Prostate gland (tissue), 2 donors: ENCODE data around the gene GHRL. TPM values are rescaled to one million over a fixed set of nuclear protein-coding genes. Genes with fewer than 3 reads are reported as not detected.

Source experiments
- DNase-seq: peaks from one replicate; pipeline ENCODE4 v3.0.0-alpha.2; 2019; ENCODE audit warnings: low spot score
- H3K27ac ChIP-seq, 2 donors: fragments of 200-600 bp; sonication (generic); 2 replicates each; pipeline ENCODE4 v1.5.1; 2017 to 2019
- H3K27me3 ChIP-seq: fragments of 200-600 bp; sonication (generic); replicated peaks from 2 replicates; pipeline ENCODE4 v1.5.1; 2019; ENCODE audit not compliant: insufficient read depth
- H3K36me3 ChIP-seq, 2 donors: fragments of 200-600 bp; sonication (generic); 1 replicate in 1 of 2; 2 replicates in 1 of 2; pipeline versions ENCODE4 v1.5.1 to v1.8.1; 2017 to 2019
- H3K4me1 ChIP-seq: fragments of 200-600 bp; sonication (generic); replicated peaks from 2 replicates; pipeline ENCODE4 v1.5.1; 2019
- H3K4me3 ChIP-seq, 2 donors: fragments of 200-600 bp; sonication (generic); 2 replicates each; pipeline ENCODE4 v1.5.1; 2017 to 2019
- H3K9me3 ChIP-seq: fragments of 200-600 bp; sonication (generic); 2 replicates; pipeline ENCODE4 v1.5.1; 2017
- POLR2A ChIP-seq: fragments of 450-650 bp; IDR thresholded peaks from one replicate; pipeline ENCODE4 v1.6.1; 2016; ENCODE audit warnings: antibody characterized with exemption, mild to moderate bottlenecking
- POLR2AphosphoS5 ChIP-seq: sonication (generic); formaldehyde crosslinking; IDR thresholded peaks from one replicate; pipeline ENCODE4 v1.6.1; 2017; ENCODE audit warnings: antibody characterized with exemption
- WGBS: methylation state at CpG from one replicate; pipeline ENCODE4 v1.1.5; 2018; 5-methylcytosine and 5-hydroxymethylcytosine counted together
- intact Hi-C: fragments of 100-400 bp; cut with DNase I; formaldehyde crosslinking; loops from one replicate; pipeline ENCODE4 v1.14.2; 2022
- total RNA-seq, 2 donors: library from RNA; depleted of rRNA; stranded (reverse); fragments of >200 nt; gene quantifications; one replicate each; pipeline ENCODE4 v1.1.0, GENCODE V29; 2016
- TF ChIP-seq, protein P1 (sequence below), 4 experiments: fragments of 200-600 bp in 2 of 4; fragments of 450-650 bp in 2 of 4; sonication (generic) in 2 of 4; IDR thresholded peaks; 1 replicate in 3 of 4; 2 replicates in 1 of 4; pipeline ENCODE4 v1.5.1; 2016 to 2019; ENCODE audit warnings: antibody characterized with exemption in 4 of 4, mild to moderate bottlenecking in 2 of 4, moderate library complexity in 2 of 4

GHRL gene
- total RNA-seq, 2 donors from 2014 or later = 3.0 TPM; not detected in 1

GRCh38 chr3:10309736-10310135 is 17.0 kb upstream of the GHRL start:
- no peaks in the 10 kb centered on the region for H3K27me3 ChIP-seq
- WGBS = 56% methylated on average over 4 of the region's 4 CpGs
- no peak overlapping the region for H3K4me3 ChIP-seq
- no peak overlapping the region for H3K27ac ChIP-seq
- H3K9me3 ChIP-seq = no peaks in the 10 kb centered on the region
- H3K4me1 ChIP-seq = no peaks in the 10 kb centered on the region
- intact Hi-C loops = no loop called here
- no peak for DNase-seq
- TF ChIP-seq, protein P1, sequence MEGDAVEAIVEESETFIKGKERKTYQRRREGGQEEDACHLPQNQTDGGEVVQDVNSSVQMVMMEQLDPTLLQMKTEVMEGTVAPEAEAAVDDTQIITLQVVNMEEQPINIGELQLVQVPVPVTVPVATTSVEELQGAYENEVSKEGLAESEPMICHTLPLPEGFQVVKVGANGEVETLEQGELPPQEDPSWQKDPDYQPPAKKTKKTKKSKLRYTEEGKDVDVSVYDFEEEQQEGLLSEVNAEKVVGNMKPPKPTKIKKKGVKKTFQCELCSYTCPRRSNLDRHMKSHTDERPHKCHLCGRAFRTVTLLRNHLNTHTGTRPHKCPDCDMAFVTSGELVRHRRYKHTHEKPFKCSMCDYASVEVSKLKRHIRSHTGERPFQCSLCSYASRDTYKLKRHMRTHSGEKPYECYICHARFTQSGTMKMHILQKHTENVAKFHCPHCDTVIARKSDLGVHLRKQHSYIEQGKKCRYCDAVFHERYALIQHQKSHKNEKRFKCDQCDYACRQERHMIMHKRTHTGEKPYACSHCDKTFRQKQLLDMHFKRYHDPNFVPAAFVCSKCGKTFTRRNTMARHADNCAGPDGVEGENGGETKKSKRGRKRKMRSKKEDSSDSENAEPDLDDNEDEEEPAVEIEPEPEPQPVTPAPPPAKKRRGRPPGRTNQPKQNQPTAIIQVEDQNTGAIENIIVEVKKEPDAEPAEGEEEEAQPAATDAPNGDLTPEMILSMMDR (IDR thresholded peaks at IDR 0.05) = no peak
- TF ChIP-seq POLR2AphosphoS5 = no peak
- no peak for TF ChIP-seq POLR2A
- peaks cover 6 to 18% of the 10 kb centered on the region in 2 donors for H3K36me3 ChIP-seq

- H3K27ac ChIP-seq = no peak overlapping the region
- DNase-seq = no peak
- H3K9me3 ChIP-seq = no peaks in the 10 kb centered on the region
- H3K36me3 ChIP-seq = peaks cover 5 to 23% of the 10 kb centered on the region in 2 donors
- whole genome bisulfite sequencing = 94% methylated on average over 7 of the region's 7 CpGs
- TF ChIP-seq POLR2AphosphoS5 (no peak), POLR2A (no peak)
- TF ChIP-seq, protein P1 (IDR thresholded peaks at IDR 0.05) = no peak
- no peak overlapping the region for H3K4me3 ChIP-seq
- no peaks in the 10 kb centered on the region for H3K4me1 ChIP-seq
- H3K27me3 ChIP-seq = no peaks in the 10 kb centered on the region
- intact Hi-C loops = no loop called here
Measured at GRCh38 chr3:10308678-10309077, 15.9 kb upstream of the GHRL start.

DNA sequence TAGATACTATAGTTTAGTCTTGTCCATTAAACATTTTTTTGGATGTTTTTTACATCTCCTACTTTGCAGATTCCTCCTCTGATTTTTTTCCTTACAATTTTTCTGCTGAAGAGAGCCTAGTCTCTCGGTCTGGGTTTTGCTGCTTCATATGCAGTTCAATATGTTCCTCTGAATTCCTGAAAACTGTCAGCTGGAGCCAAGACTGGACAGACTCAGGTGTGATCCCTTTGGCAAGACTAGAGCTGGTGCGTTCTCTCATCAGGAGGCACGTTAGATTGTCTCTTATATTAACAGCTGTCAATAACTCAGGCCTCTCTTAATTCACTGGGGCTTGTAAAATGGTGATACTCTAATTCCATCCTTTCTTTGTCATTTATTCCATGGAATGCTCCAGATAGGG is 13.4 kb upstream of the GHRL start:
- Histone ChIP-seq H3K36me3 (peaks cover 13 to 19% of the 10 kb centered on the region in 2 donors), H3K4me1 (no peaks in the 10 kb centered on the region)
- 90% methylated on average over 3 of the region's 3 CpGs for WGBS

GRCh38 chr3:10305331-10305902 is 12.7 kb upstream of the GHRL start:
- no peaks in the 10 kb centered on the region for H3K4me1 ChIP-seq
- DNase-seq = no peak
- 92% methylated on average over 4 of the region's 4 CpGs for WGBS
- TF ChIP-seq POLR2A = no peak
- TF ChIP-seq, protein P1 (IDR thresholded peaks at IDR 0.05) = no peak
- TF ChIP-seq POLR2AphosphoS5 = no peak
- no peak overlapping the region for H3K27ac ChIP-seq
- intact Hi-C loops = no loop called here
- no peaks in the 10 kb centered on the region for H3K27me3 ChIP-seq
- no peak overlapping the region for H3K4me3 ChIP-seq
- peaks cover 13 to 18% of the 10 kb centered on the region in 2 donors for H3K36me3 ChIP-seq
- no peaks in the 10 kb centered on the region for H3K9me3 ChIP-seq

More for the DNA sequence above, 13.4 kb upstream of the GHRL start:
- intact Hi-C loops = no loop called here
- H3K27me3 ChIP-seq = no peaks in the 10 kb centered on the region
- no peak overlapping the region for H3K27ac ChIP-seq
- no peak for DNase-seq
- no peaks in the 10 kb centered on the region for H3K9me3 ChIP-seq
- TF ChIP-seq POLR2AphosphoS5 = no peak
- no peak for TF ChIP-seq POLR2A
- TF ChIP-seq, protein P1 (IDR thresholded peaks at IDR 0.05) = no peak
- no peak overlapping the region for H3K4me3 ChIP-seq

- H3K9me3 ChIP-seq = no peaks in the 10 kb centered on the region
- no peak overlapping the region for H3K27ac ChIP-seq
- TF ChIP-seq POLR2A = no peak
- TF ChIP-seq, protein P1 (IDR thresholded peaks at IDR 0.05) = no peak
- no peak for TF ChIP-seq POLR2AphosphoS5
- intact Hi-C loops = no loop called here
- no peaks in the 10 kb centered on the region for H3K27me3 ChIP-seq
- peaks cover 13 to 15% of the 10 kb centered on the region in 2 donors for H3K36me3 ChIP-seq
- WGBS = 93% methylated on average over 8 of the region's 8 CpGs
- no peaks in the 10 kb centered on the region for H3K4me1 ChIP-seq
- H3K4me3 ChIP-seq = no peak overlapping the region
- no peak for DNase-seq
Measured at GRCh38 chr3:10304905-10305304, 12.2 kb upstream of the GHRL start.
